NCI-H187 (cell line): ENCODE data around the gene RACK1.

Source experiments
- DNase-seq, 2 experiments: peaks; one replicate each; lab custom pipeline; 2025; lab: John Stamatoyannopoulos, UW

Gene RACK1

GRCh38 chr5:181195249-181195761 is 48.4 kb downstream of the RACK1 start:
- DNase-seq = no peak

- no peak for DNase-seq
Measured at GRCh38 chr5:181194489-181195248, 49.0 kb downstream of the RACK1 start.

GRCh38 chr5:181193656-181194055 is 50.0 kb downstream of the RACK1 start:
- DNase-seq = no peak

- DNase-seq = no peak
Measured at GRCh38 chr5:181192337-181193046, 51.2 kb downstream of the RACK1 start.

- no peak for DNase-seq
Measured at GRCh38 chr5:181191526-181192336, 52.0 kb downstream of the RACK1 start.

- no peak for DNase-seq
Measured at GRCh38 chr5:181190711-181191525, 52.8 kb downstream of the RACK1 start.

- no peak for DNase-seq
Measured at GRCh38 chr5:181189962-181190710, 53.6 kb downstream of the RACK1 start.

GRCh38 chr5:181189363-181189961 is 54.2 kb downstream of the RACK1 start:
- DNase-seq = no peak

GRCh38 chr5:181188700-181189362 is 54.9 kb downstream of the RACK1 start:
- DNase-seq = no peak

GRCh38 chr5:181187500-181188213 is 56.0 kb downstream of the RACK1 start:
- no peak for DNase-seq

GRCh38 chr5:181186986-181187499 is 56.7 kb downstream of the RACK1 start:
- DNase-seq = no peak
